H9 (cell line): ENCODE measurements around the gene PCDHGA8. TPM values are rescaled to one million over a fixed set of nuclear protein-coding genes. Genes with fewer than 3 reads are reported as not detected.
A peak's percentile ranks its signal among the peaks of the same experiment; 100 is the strongest.
"Not testable (repeated sequence)": the region's sequence is repeated elsewhere in the genome, so short reads cannot be mapped to it uniquely, and the experiment has no call there.

Experiments used
- DNase-seq: peaks from one replicate; pipeline ENCODE4 v3.0.0-alpha.2; 2017
- H2AFZ ChIP-seq: one replicate; pipeline ENCODE4 v1.6.1; 2013; ENCODE audit warnings: mild to moderate bottlenecking, low read length, control low read depth, moderate library complexity
- H2AK5ac ChIP-seq: 2 replicates; pipeline ENCODE4 v1.6.1; 2013; ENCODE audit warnings: low read length, control low read depth, mixed read lengths; ENCODE audit not compliant: insufficient read length
- H2BK120ac ChIP-seq: one replicate; pipeline ENCODE4 v1.6.1; 2013; ENCODE audit warnings: low read depth, mild to moderate bottlenecking, low read length, control low read depth, inconsistent platforms; ENCODE audit not compliant: poor library complexity, severe bottlenecking
- H2BK12ac ChIP-seq: 2 replicates; pipeline ENCODE4 v1.6.1; 2013; ENCODE audit warnings: low read length, control low read depth, mixed read lengths, low read depth; ENCODE audit not compliant: insufficient read length
- H2BK15ac ChIP-seq: 2 replicates; pipeline ENCODE4 v1.6.1; 2013; ENCODE audit warnings: low read depth, low read length, control low read depth
- H2BK20ac ChIP-seq: one replicate; pipeline ENCODE4 v1.6.1; 2013; ENCODE audit warnings: low read depth, mild to moderate bottlenecking, low read length, control low read depth, inconsistent platforms; ENCODE audit not compliant: poor library complexity, severe bottlenecking
- H2BK5ac ChIP-seq: 2 replicates; pipeline ENCODE4 v1.6.1; 2013; ENCODE audit warnings: low read length, control low read depth, mixed read lengths; ENCODE audit not compliant: insufficient read length
- H3K14ac ChIP-seq: 2 replicates; pipeline ENCODE4 v1.6.1; 2013; ENCODE audit warnings: low read length, control low read depth; ENCODE audit not compliant: insufficient read depth
- H3K18ac ChIP-seq: 2 replicates; pipeline ENCODE4 v1.6.1; 2013; ENCODE audit warnings: low read depth, mild to moderate bottlenecking, mixed read lengths, low read length, control low read depth; ENCODE audit not compliant: insufficient read length
- H3K23ac ChIP-seq: 2 replicates; pipeline ENCODE4 v1.6.1; 2013; ENCODE audit warnings: low read length, control low read depth, mixed read lengths, low read depth; ENCODE audit not compliant: insufficient read length
- H3K23me2 ChIP-seq: 2 replicates; pipeline ENCODE4 v1.6.1; 2013; ENCODE audit warnings: low read depth, mild to moderate bottlenecking, mixed read lengths, low read length, control low read depth; ENCODE audit not compliant: insufficient read length, poor library complexity, severe bottlenecking
- H3K27ac ChIP-seq: 2 replicates; pipeline ENCODE4 v1.5.1; 2013; ENCODE audit warnings: low read length, control low read depth, mixed read lengths, low read depth; ENCODE audit not compliant: insufficient read length
- H3K27me3 ChIP-seq: 2 replicates; pipeline ENCODE4 v1.6.1; 2013; ENCODE audit warnings: low read length, control low read depth, inconsistent platforms; ENCODE audit not compliant: insufficient read depth
- H3K4ac ChIP-seq: 2 replicates; pipeline ENCODE4 v1.6.1; 2013; ENCODE audit warnings: low read depth, mild to moderate bottlenecking, control low read depth, inconsistent platforms, low read length, moderate library complexity
- H3K4me1 ChIP-seq: 2 replicates; pipeline ENCODE4 v1.6.1; 2013; ENCODE audit warnings: low read length, control low read depth, inconsistent platforms; ENCODE audit not compliant: insufficient read depth
- H3K4me2 ChIP-seq: 2 replicates; pipeline ENCODE4 v1.6.1; 2013; ENCODE audit warnings: low read length, control low read depth, mixed read lengths; ENCODE audit not compliant: insufficient read length, insufficient read depth
- H3K56ac ChIP-seq: 2 replicates; pipeline ENCODE4 v1.6.1; 2013; ENCODE audit warnings: low read depth, mild to moderate bottlenecking, mixed read lengths, low read length, control low read depth; ENCODE audit not compliant: insufficient read length
- H3K79me1 ChIP-seq: 2 replicates; pipeline ENCODE4 v1.6.1; 2013; ENCODE audit warnings: low read depth, mild to moderate bottlenecking, moderate library complexity, low read length, control low read depth, inconsistent platforms; ENCODE audit not compliant: insufficient read depth, poor library complexity, severe bottlenecking
- H3K79me2 ChIP-seq: 2 replicates; pipeline ENCODE4 v1.6.1; 2013; ENCODE audit warnings: low read length, control low read depth, inconsistent platforms; ENCODE audit not compliant: insufficient read depth
- H3K9ac ChIP-seq: 2 replicates; pipeline ENCODE4 v1.6.1; 2013; ENCODE audit warnings: low read length, control low read depth, mixed read lengths; ENCODE audit not compliant: insufficient read length; ENCODE audit errors: extremely low read depth
- H3K9me3 ChIP-seq: one replicate; pipeline ENCODE4 v1.6.1; 2013; ENCODE audit warnings: low read depth, low read length, inconsistent platforms; ENCODE audit not compliant: control insufficient read depth
- H3T11ph ChIP-seq: one replicate; pipeline ENCODE4 v1.6.1; 2013; ENCODE audit warnings: mild to moderate bottlenecking, low read length, control low read depth, inconsistent platforms
- H4K20me1 ChIP-seq: one replicate; pipeline ENCODE4 v1.6.1; 2013; ENCODE audit not compliant: control insufficient read depth, insufficient read length, insufficient read depth
- H4K5ac ChIP-seq: 2 replicates; pipeline ENCODE4 v1.6.1; 2013; ENCODE audit warnings: low read depth, mild to moderate bottlenecking, mixed read lengths, low read length, control low read depth; ENCODE audit not compliant: insufficient read length
- H4K8ac ChIP-seq: replicated peaks from 2 replicates; pipeline ENCODE4 v1.6.1; 2013; ENCODE audit warnings: low read length, control low read depth, mixed read lengths, low read depth; ENCODE audit not compliant: insufficient read length
- H4K91ac ChIP-seq: 2 replicates; pipeline ENCODE4 v1.6.1; 2013; ENCODE audit warnings: low read depth, mild to moderate bottlenecking, moderate library complexity, mixed read lengths, low read length, control low read depth; ENCODE audit not compliant: insufficient read length
- H3K27ac Mint-ChIP-seq, 3 experiments: 2 replicates in 2 of 3; 3 replicates in 1 of 3; pipeline ENCODE4 v1.8.0; 2020 to 2021; ENCODE audit warnings: mixed read lengths in 3 of 3, mild to moderate bottlenecking in 1 of 3, moderate library complexity in 1 of 3
- H3K27me3 Mint-ChIP-seq: 2 replicates; pipeline ENCODE4 v1.8.0; 2021; ENCODE audit warnings: low read depth, mild to moderate bottlenecking, moderate library complexity, mixed read lengths
- H3K36me3 Mint-ChIP-seq, 3 experiments: 2 replicates in 2 of 3; 3 replicates in 1 of 3; pipeline ENCODE4 v1.8.0; 2020 to 2021; ENCODE audit warnings: low read depth in 3 of 3, mixed read lengths in 3 of 3; ENCODE audit not compliant: insufficient read depth in 1 of 3
- H3K4me1 Mint-ChIP-seq, 2 experiments: 2 replicates each; pipeline ENCODE4 v1.8.0; 2020; ENCODE audit warnings: mixed read lengths in 2 of 2
- H3K4me3 Mint-ChIP-seq, 2 experiments: 2 replicates in 1 of 2; 3 replicates in 1 of 2; pipeline ENCODE4 v1.8.0; 2020 to 2021; ENCODE audit warnings: mild to moderate bottlenecking in 2 of 2, mixed read lengths in 2 of 2, moderate library complexity in 1 of 2
- H3K9me3 Mint-ChIP-seq, 2 experiments: 2 replicates in 1 of 2; 3 replicates in 1 of 2; pipeline ENCODE4 v1.8.0; 2020; ENCODE audit warnings: mild to moderate bottlenecking in 2 of 2, mixed read lengths in 2 of 2, moderate library complexity in 1 of 2
- WGBS: extraction: QIAGEN DNeasy Blood & Tissue Kit; methylation state at CpG from one replicate; pipeline ENCODE4 v1.1.7; 2013; ENCODE audit warnings: missing lambda C conversion rate, low lambda C conversion rate, mixed read lengths; ENCODE audit not compliant: insufficient read length; ENCODE audit errors: extremely low coverage; 5-methylcytosine and 5-hydroxymethylcytosine counted together
- total RNA-seq: library from RNA; stranded (reverse); gene quantifications from 2 replicates; pipeline ENCODE4 v1.2.1, GENCODE V29; 2021
- TF ChIP-seq, protein P1 (sequence below): fragments of 200-600 bp; sonication (generic); conservative IDR thresholded peaks from 3 replicates; pipeline ENCODE4 v1.8.0; 2021; ENCODE audit warnings: antibody characterized with exemption, mild to moderate bottlenecking

The PCDHGA8 gene
- total RNA-seq, 1 experiment from 2014 or later = 0.90 TPM

DNA sequence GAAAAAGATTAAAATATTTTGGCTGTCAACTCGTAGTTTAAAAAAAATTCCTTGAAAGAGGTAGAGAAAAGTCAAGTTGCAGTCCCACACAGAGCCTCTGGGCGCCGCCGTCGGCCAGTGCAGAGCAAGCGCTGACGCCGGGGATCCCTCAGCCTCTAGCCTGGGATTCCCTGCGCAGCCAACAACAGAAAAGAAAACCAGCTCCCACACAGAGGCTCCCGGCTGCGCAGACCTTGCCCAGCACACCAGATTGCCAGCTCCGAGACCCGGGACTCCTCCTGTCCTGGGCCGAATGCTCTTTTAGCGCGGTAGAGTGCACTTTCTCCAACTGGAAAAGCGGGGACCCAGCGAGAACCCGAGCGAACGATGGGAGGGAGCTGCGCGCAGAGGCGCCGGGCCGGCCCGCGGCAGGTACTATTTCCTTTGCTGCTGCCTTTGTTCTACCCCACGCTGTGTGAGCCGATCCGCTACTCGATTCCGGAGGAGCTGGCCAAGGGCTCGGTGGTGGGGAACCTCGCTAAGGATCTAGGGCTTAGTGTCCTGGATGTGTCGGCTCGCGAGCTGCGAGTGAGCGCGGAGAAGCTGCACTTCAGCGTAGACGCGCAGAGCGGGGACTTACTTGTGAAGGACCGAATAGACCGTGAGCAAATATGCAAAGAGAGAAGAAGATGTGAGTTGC lies 25.2 kb downstream of the PCDHGA8 start, which contains the start of gene PCDHGB7:
Gene PCDHGB7 (plus strand): TSS at position 184 of the 679 bp plus-strand sequence. CDS start 183 bp downstream, at position 367.
- H2BK120ac ChIP-seq, H3K14ac ChIP-seq, H3K4me1 ChIP-seq, H3K27me3 ChIP-seq, H4K8ac ChIP-seq, H4K20me1 ChIP-seq, H4K91ac ChIP-seq, H2AK5ac ChIP-seq, H2BK5ac ChIP-seq, H2BK20ac ChIP-seq, H4K5ac ChIP-seq, H3K79me1 ChIP-seq, H2BK12ac ChIP-seq, H3K23ac ChIP-seq, H3K4ac ChIP-seq, H3K23me2 ChIP-seq, H3T11ph ChIP-seq, H3K27ac ChIP-seq, H2AFZ ChIP-seq, H3K79me2 ChIP-seq, H3K56ac ChIP-seq, H2BK15ac ChIP-seq: not testable (repeated sequence)
- Mint-ChIP-seq H3K27me3 (peaks cover 20% of the 10 kb centered on the region), H3K4me1 (peaks cover 9 to 17% of the 10 kb centered on the region in 2 experiments), H3K27ac (peak within 1 kb of the TSS in 1 of 3 experiments; percentile 55; a peak in 1 of 7 replicates), H3K4me3 (peak within 1 kb of the TSS; percentile 79 to 86), H3K36me3 (peaks cover 58 to 84% (median 62%) of the 10 kb centered on the region in 3 experiments), H3K9me3 (peaks cover 66 to 77% of the 10 kb centered on the region in 2 experiments)
- no CpG with 5 or more reads among the region's 47 CpGs for WGBS
- Histone ChIP-seq H3K9ac (peak within 1 kb of the TSS; percentile 58), H3K18ac (peak within 1 kb of the TSS; percentile 60), H3K9me3 (peaks cover 13% of the 10 kb centered on the region), H3K4me2 (peak within 1 kb of the TSS; percentile 84)
- peak; percentile 85 for DNase-seq
- TF ChIP-seq, protein P1, sequence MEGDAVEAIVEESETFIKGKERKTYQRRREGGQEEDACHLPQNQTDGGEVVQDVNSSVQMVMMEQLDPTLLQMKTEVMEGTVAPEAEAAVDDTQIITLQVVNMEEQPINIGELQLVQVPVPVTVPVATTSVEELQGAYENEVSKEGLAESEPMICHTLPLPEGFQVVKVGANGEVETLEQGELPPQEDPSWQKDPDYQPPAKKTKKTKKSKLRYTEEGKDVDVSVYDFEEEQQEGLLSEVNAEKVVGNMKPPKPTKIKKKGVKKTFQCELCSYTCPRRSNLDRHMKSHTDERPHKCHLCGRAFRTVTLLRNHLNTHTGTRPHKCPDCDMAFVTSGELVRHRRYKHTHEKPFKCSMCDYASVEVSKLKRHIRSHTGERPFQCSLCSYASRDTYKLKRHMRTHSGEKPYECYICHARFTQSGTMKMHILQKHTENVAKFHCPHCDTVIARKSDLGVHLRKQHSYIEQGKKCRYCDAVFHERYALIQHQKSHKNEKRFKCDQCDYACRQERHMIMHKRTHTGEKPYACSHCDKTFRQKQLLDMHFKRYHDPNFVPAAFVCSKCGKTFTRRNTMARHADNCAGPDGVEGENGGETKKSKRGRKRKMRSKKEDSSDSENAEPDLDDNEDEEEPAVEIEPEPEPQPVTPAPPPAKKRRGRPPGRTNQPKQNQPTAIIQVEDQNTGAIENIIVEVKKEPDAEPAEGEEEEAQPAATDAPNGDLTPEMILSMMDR = peak; percentile 87
